OCI-LY3 (cell line): ENCODE results near the gene MEX3D.

Experiments used
- H2AFZ ChIP-seq: fragments of 200-600, 300-600 bp; shearing (Covaris generic); 2 replicates; pipeline ENCODE4 v1.6.0; 2014; ENCODE audit warnings: antibody characterized with exemption, low read depth, low read length
- H3K27ac ChIP-seq: fragments of 200-600, 300-600 bp; sonication (generic); 2 replicates; pipeline ENCODE4 v1.5.1; 2014; ENCODE audit warnings: mild to moderate bottlenecking, low read length, moderate library complexity, mixed read lengths
- H3K27me3 ChIP-seq: fragments of 200-600, 300-600 bp; sonication (generic); 2 replicates; pipeline ENCODE4 v1.6.1; 2014; ENCODE audit warnings: low read depth, low read length, mixed read lengths
- H3K36me3 ChIP-seq: fragments of 200-600, 300-600 bp; sonication (generic); replicated peaks from 2 replicates; pipeline ENCODE3; 2014; ENCODE audit warnings: low read depth, low read length, mixed read lengths
- H3K4me1 ChIP-seq: fragments of 300-600, 200-600 bp; sonication (generic); 2 replicates; pipeline ENCODE4 v1.6.1; 2014; ENCODE audit warnings: low read length, mixed read lengths
- H3K4me2 ChIP-seq: fragments of 200-600, 300-600 bp; sonication (generic); 2 replicates; pipeline ENCODE4 v1.6.1; 2014; ENCODE audit warnings: low read length, mixed read lengths
- H3K4me3 ChIP-seq: fragments of 300-600, 200-600 bp; sonication (generic); 2 replicates; pipeline ENCODE4 v1.5.1; 2014; ENCODE audit warnings: antibody characterized with exemption, mild to moderate bottlenecking, low read length, moderate library complexity
- H3K79me2 ChIP-seq: fragments of 300-600, 200-600 bp; shearing (Covaris generic); 2 replicates; pipeline ENCODE4 v1.6.1; 2014; ENCODE audit warnings: mild to moderate bottlenecking, low read length, mixed read lengths
- H3K9ac ChIP-seq: fragments of 300-600, 200-600 bp; shearing (Covaris generic); 2 replicates; pipeline ENCODE4 v1.6.0; 2014; ENCODE audit warnings: mild to moderate bottlenecking, low read length, moderate library complexity
- H3K9me3 ChIP-seq: fragments of 200-600, 300-600 bp; shearing (Covaris generic); 2 replicates; pipeline ENCODE4 v1.6.1; 2014; ENCODE audit warnings: low read length, mixed read lengths; ENCODE audit not compliant: insufficient read depth
- H4K20me1 ChIP-seq: fragments of 200-600, 300-600 bp; sonication (generic); 2 replicates; pipeline ENCODE4 v1.6.1; 2016; ENCODE audit warnings: low read length, mixed read lengths; ENCODE audit not compliant: insufficient read depth
- EZH2phosphoT487 ChIP-seq: fragments of 200-600 bp; shearing (Covaris generic); IDR thresholded peaks from 2 replicates; pipeline ENCODE4 v1.6.1; 2018; ENCODE audit warnings: antibody characterized with exemption, mixed run types, low read depth
- TF ChIP-seq, protein P1 (sequence below): fragments of 200-600, 300-600 bp; sonication (generic); IDR thresholded peaks from 2 replicates; pipeline ENCODE4 v1.5.1; 2014; ENCODE audit warnings: antibody characterized with exemption, low read length, low read depth

MEX3D gene

DNA sequence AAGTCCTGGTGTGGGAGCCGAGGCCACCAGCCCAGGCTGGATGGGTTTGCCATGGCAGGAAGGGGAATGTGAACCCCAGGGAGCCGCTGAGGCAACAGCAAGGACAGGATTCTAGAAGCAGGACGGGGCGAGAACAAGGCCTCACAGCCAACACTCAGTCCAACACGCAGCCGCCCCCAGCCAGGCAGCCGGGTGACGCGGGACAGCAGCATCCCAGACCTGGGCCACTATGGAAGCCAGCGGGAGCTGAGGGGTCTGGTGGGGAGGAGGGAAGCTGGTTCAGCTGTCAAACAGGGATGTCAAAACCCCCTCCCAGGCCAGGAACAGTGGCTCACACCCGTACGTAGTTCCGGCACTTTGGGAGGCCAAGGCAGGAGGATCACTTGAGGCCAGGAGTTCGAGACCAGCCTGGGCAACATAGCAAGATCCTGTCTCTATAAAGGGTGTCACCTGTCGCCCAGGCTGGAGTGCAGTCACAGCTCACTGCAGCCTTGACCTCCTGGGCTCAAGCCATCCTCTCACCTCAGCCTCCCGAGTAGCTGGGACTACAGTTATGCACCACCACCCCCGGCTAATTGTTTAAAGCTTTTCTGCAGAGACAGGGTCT lies 6.8 kb downstream of the MEX3D start:
- Histone ChIP-seq H3K4me3 (no peak overlapping the region), H3K4me1 (no peaks in the 10 kb centered on the region), H4K20me1 (no peaks in the 10 kb centered on the region), H3K9me3 (no peaks in the 10 kb centered on the region), H3K27ac (no peak overlapping the region), H3K4me2 (no peak overlapping the region), H3K9ac (no peak overlapping the region), H3K36me3 (no peaks in the 10 kb centered on the region), H3K79me2 (no peaks in the 10 kb centered on the region), H3K27me3 (no peaks in the 10 kb centered on the region), H2AFZ (no peak overlapping the region)
- TF ChIP-seq, protein P1, sequence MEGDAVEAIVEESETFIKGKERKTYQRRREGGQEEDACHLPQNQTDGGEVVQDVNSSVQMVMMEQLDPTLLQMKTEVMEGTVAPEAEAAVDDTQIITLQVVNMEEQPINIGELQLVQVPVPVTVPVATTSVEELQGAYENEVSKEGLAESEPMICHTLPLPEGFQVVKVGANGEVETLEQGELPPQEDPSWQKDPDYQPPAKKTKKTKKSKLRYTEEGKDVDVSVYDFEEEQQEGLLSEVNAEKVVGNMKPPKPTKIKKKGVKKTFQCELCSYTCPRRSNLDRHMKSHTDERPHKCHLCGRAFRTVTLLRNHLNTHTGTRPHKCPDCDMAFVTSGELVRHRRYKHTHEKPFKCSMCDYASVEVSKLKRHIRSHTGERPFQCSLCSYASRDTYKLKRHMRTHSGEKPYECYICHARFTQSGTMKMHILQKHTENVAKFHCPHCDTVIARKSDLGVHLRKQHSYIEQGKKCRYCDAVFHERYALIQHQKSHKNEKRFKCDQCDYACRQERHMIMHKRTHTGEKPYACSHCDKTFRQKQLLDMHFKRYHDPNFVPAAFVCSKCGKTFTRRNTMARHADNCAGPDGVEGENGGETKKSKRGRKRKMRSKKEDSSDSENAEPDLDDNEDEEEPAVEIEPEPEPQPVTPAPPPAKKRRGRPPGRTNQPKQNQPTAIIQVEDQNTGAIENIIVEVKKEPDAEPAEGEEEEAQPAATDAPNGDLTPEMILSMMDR: no peak
- TF ChIP-seq EZH2phosphoT487: no peak

DNA sequence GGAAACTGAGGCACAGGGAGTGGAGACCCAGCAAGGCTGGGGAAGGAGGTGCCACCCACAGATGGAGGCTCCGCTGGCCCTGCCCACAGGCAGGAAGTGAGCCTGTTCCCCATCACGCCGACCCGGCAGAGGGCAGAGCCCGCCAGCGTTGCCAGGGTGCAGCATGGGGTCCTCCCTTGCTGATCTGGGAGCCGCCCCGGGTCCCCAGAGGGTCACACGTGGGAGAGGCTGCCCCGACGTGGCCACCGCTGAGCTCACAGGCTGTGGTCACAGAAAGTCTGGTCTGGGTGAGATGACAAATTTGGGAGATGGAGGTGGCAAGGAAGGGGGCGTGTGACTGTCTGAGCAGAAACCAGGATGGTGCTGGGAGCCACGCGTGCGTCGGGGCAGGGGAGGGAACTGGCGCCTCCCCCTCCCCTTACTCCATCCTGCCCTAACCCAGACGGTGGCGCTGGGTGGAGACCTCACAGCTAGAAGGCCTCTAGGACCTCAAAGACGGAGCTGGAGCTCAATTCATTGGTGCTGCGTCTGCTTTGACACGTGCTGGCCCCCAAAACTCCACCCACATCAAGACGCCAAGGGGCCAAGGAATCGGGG lies 7.7 kb downstream of the MEX3D start:
- Histone ChIP-seq H4K20me1 (no peaks in the 10 kb centered on the region), H3K79me2 (no peaks in the 10 kb centered on the region), H3K4me2 (no peak overlapping the region), H3K4me3 (no peak overlapping the region), H2AFZ (no peak overlapping the region), H3K4me1 (no peaks in the 10 kb centered on the region), H3K36me3 (no peaks in the 10 kb centered on the region), H3K9ac (no peak overlapping the region), H3K27ac (no peak overlapping the region), H3K27me3 (no peaks in the 10 kb centered on the region), H3K9me3 (no peaks in the 10 kb centered on the region)
- TF ChIP-seq, protein P1: no peak
- TF ChIP-seq EZH2phosphoT487: no peak

DNA sequence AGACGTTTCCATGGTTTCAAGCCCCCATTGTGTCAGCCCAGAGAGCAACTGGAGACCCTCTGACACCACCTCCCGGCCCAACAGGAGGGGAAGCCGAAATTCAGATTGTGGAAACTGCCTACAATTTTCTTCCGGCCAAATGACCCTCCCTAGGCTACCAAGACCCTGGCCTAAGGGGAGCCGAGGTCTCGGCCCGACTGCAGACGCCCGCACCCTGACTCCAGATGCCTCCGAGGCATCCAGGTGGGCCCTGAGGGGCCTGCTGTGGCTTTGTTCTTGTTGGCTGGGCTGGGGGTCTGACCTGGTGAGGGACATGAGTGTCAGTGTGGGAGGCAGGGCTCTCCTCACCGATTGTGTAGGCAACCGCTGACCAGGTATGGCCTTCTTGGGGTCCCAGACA lies 9.6 kb downstream of the MEX3D start:
- Histone ChIP-seq H3K27ac (no peak overlapping the region), H3K9ac (no peak overlapping the region), H3K79me2 (no peaks in the 10 kb centered on the region), H4K20me1 (no peaks in the 10 kb centered on the region), H3K9me3 (no peaks in the 10 kb centered on the region), H3K4me1 (no peaks in the 10 kb centered on the region), H3K36me3 (no peaks in the 10 kb centered on the region), H3K4me2 (no peak overlapping the region), H3K27me3 (no peaks in the 10 kb centered on the region), H2AFZ (no peak overlapping the region), H3K4me3 (no peak overlapping the region)
- TF ChIP-seq EZH2phosphoT487: no peak
- TF ChIP-seq, protein P1: no peak

DNA sequence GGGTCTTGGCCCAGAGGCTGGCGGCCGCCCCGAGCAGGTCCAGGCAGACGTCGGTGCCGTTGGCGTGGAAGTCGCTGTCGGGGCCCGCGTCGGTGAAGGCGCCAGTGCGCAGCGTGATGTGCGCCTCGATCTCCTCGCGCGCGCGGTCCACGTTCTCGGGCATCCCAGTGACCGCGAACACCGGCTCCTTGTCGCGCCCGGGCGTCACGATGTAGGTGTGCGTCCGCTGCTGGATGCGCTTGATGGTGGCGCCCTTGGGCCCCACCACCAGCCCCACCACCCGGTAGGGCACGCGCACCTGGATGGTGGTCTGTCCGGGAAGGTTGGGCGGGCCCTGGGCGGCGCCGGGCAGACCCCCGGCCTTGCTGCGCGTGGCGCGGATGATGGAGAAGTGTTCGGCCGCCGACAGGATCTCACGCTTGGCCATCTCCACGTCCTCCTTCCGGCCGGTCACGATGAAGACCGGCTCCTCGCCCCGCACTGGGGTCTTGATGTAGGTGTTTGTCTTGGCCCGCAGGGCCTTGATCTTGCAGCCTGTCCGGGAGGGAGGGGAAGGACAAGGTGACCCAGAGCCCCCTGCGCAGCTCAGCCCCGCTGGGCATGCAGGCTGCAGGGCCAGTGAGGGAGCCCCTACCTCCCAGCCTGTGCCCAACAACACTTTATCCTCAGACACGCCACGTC lies 11.6 kb downstream of the MEX3D start:
- H3K4me3 ChIP-seq: no peak overlapping the region
- H3K9me3 ChIP-seq: no peaks in the 10 kb centered on the region
- no peak overlapping the region for H3K4me2 ChIP-seq
- no peak for TF ChIP-seq EZH2phosphoT487
- TF ChIP-seq, protein P1: no peak
- no peaks in the 10 kb centered on the region for H3K4me1 ChIP-seq
- no peaks in the 10 kb centered on the region for H3K27me3 ChIP-seq
- no peak overlapping the region for H3K9ac ChIP-seq
- no peaks in the 10 kb centered on the region for H4K20me1 ChIP-seq
- H3K36me3 ChIP-seq: no peaks in the 10 kb centered on the region
- no peak overlapping the region for H2AFZ ChIP-seq
- no peak overlapping the region for H3K27ac ChIP-seq
- H3K79me2 ChIP-seq: no peaks in the 10 kb centered on the region
